Neural cell (in vitro differentiated cells): Measurements from ENCODE around the gene DDN.

ENCODE experiments used
- CTCF ChIP-seq: fragments of 450-650 bp; IDR thresholded peaks from 2 replicates; pipeline ENCODE4 v1.5.1; 2014; ENCODE audit warnings: antibody characterized with exemption, mild to moderate bottlenecking, moderate library complexity; ENCODE audit not compliant: poor library complexity, severe bottlenecking
- EP300 ChIP-seq: fragments of 450-650 bp; conservative IDR thresholded peaks from 2 replicates; pipeline ENCODE4 v1.6.1; 2014; ENCODE audit warnings: antibody characterized with exemption, mild to moderate bottlenecking, moderate library complexity; ENCODE audit not compliant: poor library complexity, severe bottlenecking
- EZH2 ChIP-seq: fragments of 200-600, 300-800 bp; shearing (Covaris generic), sonication (generic); IDR thresholded peaks from 2 replicates; pipeline ENCODE4 v1.6.1; 2014; ENCODE audit warnings: antibody characterized with exemption, low read length, borderline replicate concordance, mild to moderate bottlenecking; ENCODE audit not compliant: insufficient read depth, poor library complexity, severe bottlenecking
- MXI1 ChIP-seq: fragments of 450-650 bp; conservative IDR thresholded peaks from 2 replicates; pipeline ENCODE4 v1.6.1; 2014; ENCODE audit warnings: antibody characterized with exemption, mild to moderate bottlenecking; ENCODE audit not compliant: poor library complexity, severe bottlenecking
- POLR2AphosphoS5 ChIP-seq: IDR thresholded peaks from 2 replicates; pipeline ENCODE4 v1.6.1; 2012
- REST ChIP-seq: IDR thresholded peaks from 2 replicates; pipeline ENCODE4 v1.6.1; 2012; ENCODE audit warnings: borderline replicate concordance
- TAF1 ChIP-seq: IDR thresholded peaks from 2 replicates; pipeline ENCODE4 v1.6.1; 2012; ENCODE audit warnings: low read depth

- TF ChIP-seq CTCF, result no peak
- TF ChIP-seq REST, result no peak
- no peak for TF ChIP-seq EP300
- no peak for TF ChIP-seq MXI1
- peak; percentile 52 for TF ChIP-seq EZH2
- TF ChIP-seq POLR2AphosphoS5, result no peak
- no peak for TF ChIP-seq TAF1
Observed at GRCh38 chr12:48980389-48980952, 18.7 kb downstream of the DDN start.
